Prostate gland (tissue), 2 donors: Measurements from ENCODE around the gene PDIA5.

Source experiments
- POLR2AphosphoS5 ChIP-seq: sonication (generic); formaldehyde crosslinking; IDR thresholded peaks from one replicate; pipeline ENCODE4 v1.6.1; 2017; ENCODE audit warnings: antibody characterized with exemption
- TF ChIP-seq, protein P1 (sequence below), 4 experiments: fragments of 200-600 bp in 2 of 4; fragments of 450-650 bp in 2 of 4; sonication (generic) in 2 of 4; IDR thresholded peaks; 1 replicate in 3 of 4; 2 replicates in 1 of 4; pipeline ENCODE4 v1.5.1; 2016 to 2019; ENCODE audit warnings: antibody characterized with exemption in 4 of 4, mild to moderate bottlenecking in 2 of 4, moderate library complexity in 2 of 4

DNA sequence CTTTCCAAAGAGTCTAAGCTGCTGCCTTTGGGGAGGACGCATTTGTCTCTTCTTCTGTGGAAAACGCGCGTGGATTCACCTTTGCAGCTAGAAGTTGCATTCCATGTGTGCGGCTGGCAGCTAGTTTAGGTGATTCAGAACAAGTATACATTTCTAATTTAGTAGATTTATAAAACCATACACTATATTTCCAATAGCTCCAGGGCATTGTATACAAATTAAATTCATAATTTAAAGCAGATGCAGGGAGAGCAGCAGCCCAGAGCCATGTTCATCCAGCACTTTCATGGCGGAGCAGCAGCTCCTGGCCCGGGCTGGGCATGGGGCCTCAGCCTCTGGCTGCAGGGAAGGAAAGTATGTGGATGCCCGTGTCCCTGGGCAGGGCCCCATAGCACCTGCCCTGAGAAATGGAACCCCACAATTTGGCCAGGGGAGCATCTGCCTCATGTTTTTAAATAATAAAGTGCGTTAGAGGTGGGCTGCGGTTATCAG, 92.1 kb downstream of the PDIA5 start:
- TF ChIP-seq POLR2AphosphoS5: no peak
- TF ChIP-seq, protein P1, sequence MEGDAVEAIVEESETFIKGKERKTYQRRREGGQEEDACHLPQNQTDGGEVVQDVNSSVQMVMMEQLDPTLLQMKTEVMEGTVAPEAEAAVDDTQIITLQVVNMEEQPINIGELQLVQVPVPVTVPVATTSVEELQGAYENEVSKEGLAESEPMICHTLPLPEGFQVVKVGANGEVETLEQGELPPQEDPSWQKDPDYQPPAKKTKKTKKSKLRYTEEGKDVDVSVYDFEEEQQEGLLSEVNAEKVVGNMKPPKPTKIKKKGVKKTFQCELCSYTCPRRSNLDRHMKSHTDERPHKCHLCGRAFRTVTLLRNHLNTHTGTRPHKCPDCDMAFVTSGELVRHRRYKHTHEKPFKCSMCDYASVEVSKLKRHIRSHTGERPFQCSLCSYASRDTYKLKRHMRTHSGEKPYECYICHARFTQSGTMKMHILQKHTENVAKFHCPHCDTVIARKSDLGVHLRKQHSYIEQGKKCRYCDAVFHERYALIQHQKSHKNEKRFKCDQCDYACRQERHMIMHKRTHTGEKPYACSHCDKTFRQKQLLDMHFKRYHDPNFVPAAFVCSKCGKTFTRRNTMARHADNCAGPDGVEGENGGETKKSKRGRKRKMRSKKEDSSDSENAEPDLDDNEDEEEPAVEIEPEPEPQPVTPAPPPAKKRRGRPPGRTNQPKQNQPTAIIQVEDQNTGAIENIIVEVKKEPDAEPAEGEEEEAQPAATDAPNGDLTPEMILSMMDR (IDR thresholded peaks at IDR 0.05): no peak
